Sigmoid colon (tissue), 7 donors: ENCODE measurements around the gene HEPHL1. TPM values are rescaled to one million over a fixed set of nuclear protein-coding genes. Genes with fewer than 3 reads are reported as not detected.

Source experiments
- DNase-seq: peaks from one replicate; pipeline ENCODE4 v3.0.0-alpha.2; 2019
- H3K27ac ChIP-seq, 4 donors: fragments of 200-600 bp; sonication (generic); one replicate each; pipeline ENCODE4 v1.5.1; 2016 to 2019; ENCODE audit warnings: mild to moderate bottlenecking in 1 of 4
- H3K27me3 ChIP-seq, 3 donors: fragments of 200-600 bp; sonication (generic); one replicate each; pipeline ENCODE4 v1.5.1; 2019; ENCODE audit warnings: mild to moderate bottlenecking in 1 of 3
- H3K36me3 ChIP-seq, 4 donors: fragments of 200-600 bp; sonication (generic); one replicate each; pipeline ENCODE4 v1.5.1; 2016 to 2019
- H3K4me1 ChIP-seq, 4 donors: fragments of 200-600 bp; sonication (generic); one replicate each; pipeline ENCODE4 v1.5.1; 2017 to 2019
- H3K4me3 ChIP-seq, 4 donors: fragments of 200-600 bp; sonication (generic); one replicate each; pipeline ENCODE4 v1.5.1; 2017 to 2019; ENCODE audit warnings: mild to moderate bottlenecking in 2 of 4, moderate library complexity in 1 of 4
- H3K9me3 ChIP-seq, 4 donors: fragments of 200-600 bp in 3 of 4; sonication (generic) in 3 of 4; one replicate each; pipeline versions ENCODE4 v1.5.1 to v1.6.1; 2013 to 2019
- EP300 ChIP-seq, 4 donors: sonication (generic); formaldehyde crosslinking; IDR thresholded peaks; one replicate each; pipeline ENCODE4 v1.6.1; 2017; ENCODE audit warnings: antibody characterized with exemption in 4 of 4
- POLR2A ChIP-seq, 2 donors: fragments of 450-650 bp; IDR thresholded peaks; one replicate each; pipeline ENCODE4 v1.6.1; 2016; ENCODE audit warnings: antibody characterized with exemption in 2 of 2, mild to moderate bottlenecking in 2 of 2, moderate library complexity in 2 of 2
- POLR2AphosphoS5 ChIP-seq, 4 donors: sonication (generic); formaldehyde crosslinking; IDR thresholded peaks; one replicate each; pipeline ENCODE4 v1.6.1; 2017; ENCODE audit warnings: antibody characterized with exemption in 4 of 4
- WGBS, 2 donors: extraction: QIAGEN DNeasy Blood & Tissue Kit; methylation state at CpG; one replicate each; pipeline ENCODE4 v1.1.7; 2013; 5-methylcytosine and 5-hydroxymethylcytosine counted together
- intact Hi-C: fragments of 100-400 bp; cut with DNase I; formaldehyde crosslinking; loops from one replicate; pipeline ENCODE4 v1.15.1; 2023
- polyA plus RNA-seq, 3 donors: library from polyadenylated mRNA; stranded (reverse); fragments of 200-250 nt; gene quantifications; one replicate each; pipeline ENCODE4 v1.2.3, GENCODE V29; 2013
- total RNA-seq, 4 donors: library from RNA; depleted of rRNA; stranded (reverse); fragments of >200 nt; gene quantifications; one replicate each; pipeline ENCODE4 v1.1.0, GENCODE V29; 2016
- TF ChIP-seq, protein P1 (sequence below), 4 experiments: fragments of 450-650 bp in 3 of 4; fragments of 200-600 bp in 1 of 4; IDR thresholded peaks; one replicate each; pipeline ENCODE4 v1.5.1; 2016 to 2019; ENCODE audit warnings: antibody characterized with exemption in 4 of 4, mild to moderate bottlenecking in 3 of 4, moderate library complexity in 2 of 4
- donor health status: healthy with polysubstance abuse.
- donor health status: Bipolar disorder and iron deficiency.
- donor health status: healthy.

HEPHL1 gene
- total and polyA plus RNA-seq, 7 donors, result not detected

DNA sequence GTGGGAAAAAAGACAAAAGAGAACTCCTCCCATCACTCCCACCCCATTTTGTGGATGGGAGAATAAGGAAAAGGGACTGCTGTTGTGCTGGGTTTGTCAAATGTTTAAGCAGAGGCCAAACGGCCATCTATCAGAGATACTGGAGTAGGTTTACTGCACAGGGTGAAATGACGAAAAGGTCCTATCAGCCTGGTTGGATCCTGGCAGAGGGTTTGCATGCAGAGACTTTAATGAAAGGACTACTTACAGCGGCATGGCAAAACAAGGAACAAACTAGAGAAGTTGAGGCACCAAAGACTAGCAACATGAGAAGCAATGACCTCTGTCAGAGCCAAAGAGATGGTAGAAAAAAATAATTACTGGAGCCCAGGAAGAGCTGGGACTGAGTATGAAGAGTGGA lies 32.2 kb upstream of the HEPHL1 start:
- 82 to 87% methylated on average over 3 of the region's 3 CpGs for WGBS, 2 donors
- Histone ChIP-seq H3K4me3 (no peak overlapping the region), H3K36me3 (no peaks in the 10 kb centered on the region), H3K4me1 (no peaks in the 10 kb centered on the region), H3K9me3 (peaks cover 0 to 12% (median 5%) of the 10 kb centered on the region in 4 donors), H3K27ac (no peak overlapping the region), H3K27me3 (no peaks in the 10 kb centered on the region)
- no peak for DNase-seq
- intact Hi-C loops, result no loop called here
- TF ChIP-seq POLR2AphosphoS5 (IDR thresholded peaks at IDR 0.05) (no peak), EP300 (IDR thresholded peaks at IDR 0.05) (no peak), POLR2A (IDR thresholded peaks at IDR 0.05) (no peak)
- TF ChIP-seq, protein P1, sequence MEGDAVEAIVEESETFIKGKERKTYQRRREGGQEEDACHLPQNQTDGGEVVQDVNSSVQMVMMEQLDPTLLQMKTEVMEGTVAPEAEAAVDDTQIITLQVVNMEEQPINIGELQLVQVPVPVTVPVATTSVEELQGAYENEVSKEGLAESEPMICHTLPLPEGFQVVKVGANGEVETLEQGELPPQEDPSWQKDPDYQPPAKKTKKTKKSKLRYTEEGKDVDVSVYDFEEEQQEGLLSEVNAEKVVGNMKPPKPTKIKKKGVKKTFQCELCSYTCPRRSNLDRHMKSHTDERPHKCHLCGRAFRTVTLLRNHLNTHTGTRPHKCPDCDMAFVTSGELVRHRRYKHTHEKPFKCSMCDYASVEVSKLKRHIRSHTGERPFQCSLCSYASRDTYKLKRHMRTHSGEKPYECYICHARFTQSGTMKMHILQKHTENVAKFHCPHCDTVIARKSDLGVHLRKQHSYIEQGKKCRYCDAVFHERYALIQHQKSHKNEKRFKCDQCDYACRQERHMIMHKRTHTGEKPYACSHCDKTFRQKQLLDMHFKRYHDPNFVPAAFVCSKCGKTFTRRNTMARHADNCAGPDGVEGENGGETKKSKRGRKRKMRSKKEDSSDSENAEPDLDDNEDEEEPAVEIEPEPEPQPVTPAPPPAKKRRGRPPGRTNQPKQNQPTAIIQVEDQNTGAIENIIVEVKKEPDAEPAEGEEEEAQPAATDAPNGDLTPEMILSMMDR (IDR thresholded peaks at IDR 0.05), result no peak

DNA sequence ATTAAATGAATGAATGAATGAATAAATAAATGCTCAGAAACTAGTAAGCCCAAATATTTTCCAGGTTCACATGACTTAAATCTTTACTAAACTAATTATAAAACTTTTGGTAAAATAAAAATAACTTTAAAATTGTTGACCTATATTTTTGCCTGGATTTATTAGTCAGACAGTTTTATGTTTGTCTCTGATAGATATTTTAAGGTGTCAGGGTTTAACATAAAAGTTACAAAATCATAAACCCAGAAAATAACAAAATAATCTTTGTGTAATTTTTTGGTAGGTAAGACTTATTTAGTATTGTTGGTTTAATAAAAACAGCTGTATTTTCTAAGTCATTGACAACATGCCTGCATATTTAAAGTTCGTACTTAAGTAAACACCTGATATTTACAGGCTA lies 27.4 kb upstream of the HEPHL1 start:
- WGBS, 2 donors, result 74 to 91% methylated on average over 1 of the region's 1 CpG
- intact Hi-C loops, result no loop called here
- TF ChIP-seq, protein P1 (IDR thresholded peaks at IDR 0.05), result no peak
- TF ChIP-seq EP300 (IDR thresholded peaks at IDR 0.05), result no peak
- no peak for TF ChIP-seq POLR2A (IDR thresholded peaks at IDR 0.05)
- no peak for TF ChIP-seq POLR2AphosphoS5 (IDR thresholded peaks at IDR 0.05)

DNA sequence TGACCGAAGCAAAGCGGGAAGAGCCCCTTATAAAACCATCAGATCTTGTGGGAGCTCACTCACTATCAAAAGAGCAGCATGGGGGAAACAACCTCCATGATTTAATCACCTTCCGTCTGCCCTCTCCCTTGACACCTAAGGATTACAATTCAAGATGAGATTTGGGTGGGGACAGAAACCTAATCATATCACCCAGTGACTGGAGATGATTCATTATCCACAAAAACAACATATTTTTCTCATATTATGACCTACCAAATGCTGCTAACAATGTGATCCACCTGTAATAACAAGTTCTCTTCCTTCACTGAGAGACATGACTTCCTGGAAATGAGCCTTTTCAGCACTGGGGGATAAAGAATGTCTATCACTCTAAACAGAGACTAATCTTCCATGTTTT lies 23.4 kb upstream of the HEPHL1 start:
- TF ChIP-seq POLR2AphosphoS5 (IDR thresholded peaks at IDR 0.05) (no peak), POLR2A (IDR thresholded peaks at IDR 0.05) (no peak), EP300 (IDR thresholded peaks at IDR 0.05) (no peak)
- TF ChIP-seq, protein P1 (IDR thresholded peaks at IDR 0.05), result no peak
- intact Hi-C loops, result no loop called here
- Histone ChIP-seq H3K4me1 (no peaks in the 10 kb centered on the region), H3K27ac (no peak overlapping the region), H3K9me3 (peaks cover 0 to 13% (median 4%) of the 10 kb centered on the region in 4 donors), H3K4me3 (no peak overlapping the region), H3K27me3 (no peaks in the 10 kb centered on the region), H3K36me3 (no peaks in the 10 kb centered on the region)
- no peak for DNase-seq
- 85 to 90% methylated on average over 3 of the region's 3 CpGs for WGBS, 2 donors

More for the DNA sequence above, 27.4 kb upstream of the HEPHL1 start:
- Histone ChIP-seq H3K36me3 (no peaks in the 10 kb centered on the region), H3K4me3 (no peak overlapping the region), H3K9me3 (peaks cover 0 to 14% (median 7%) of the 10 kb centered on the region in 4 donors), H3K27ac (no peak overlapping the region), H3K27me3 (no peaks in the 10 kb centered on the region), H3K4me1 (no peaks in the 10 kb centered on the region)
- DNase-seq, result no peak

DNA sequence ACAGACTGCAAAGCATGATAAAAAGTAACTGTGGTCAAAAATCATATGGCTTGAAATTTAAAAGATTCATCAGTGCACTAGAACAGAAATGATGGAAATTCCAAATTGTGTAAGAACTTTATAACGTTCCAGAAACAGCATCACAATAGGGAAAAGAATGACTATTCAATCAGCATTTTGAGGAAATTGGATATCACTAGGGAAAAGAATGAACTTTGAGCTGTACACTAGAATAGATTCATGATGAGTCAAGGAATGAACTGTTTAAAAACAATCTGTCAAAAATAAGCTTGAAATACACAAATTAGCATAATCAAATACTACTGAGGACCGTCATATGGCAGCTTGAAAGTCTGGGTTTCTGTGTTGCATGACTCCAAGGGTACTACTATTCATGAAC lies 20.5 kb upstream of the HEPHL1 start:
- no peaks in the 10 kb centered on the region for H3K9me3 ChIP-seq
- no peaks in the 10 kb centered on the region for H3K4me1 ChIP-seq
- no peak for DNase-seq
- no peak overlapping the region for H3K4me3 ChIP-seq
- H3K27me3 ChIP-seq, result no peaks in the 10 kb centered on the region
- no peak overlapping the region for H3K27ac ChIP-seq
- 57 to 71% methylated on average over 2 of the region's 2 CpGs for WGBS, 2 donors
- TF ChIP-seq, protein P1 (IDR thresholded peaks at IDR 0.05), result no peak
- no peak for TF ChIP-seq EP300 (IDR thresholded peaks at IDR 0.05)
- no peak for TF ChIP-seq POLR2A (IDR thresholded peaks at IDR 0.05)
- no peak for TF ChIP-seq POLR2AphosphoS5 (IDR thresholded peaks at IDR 0.05)
- H3K36me3 ChIP-seq, result no peaks in the 10 kb centered on the region
- intact Hi-C loops, result no loop called here

DNA sequence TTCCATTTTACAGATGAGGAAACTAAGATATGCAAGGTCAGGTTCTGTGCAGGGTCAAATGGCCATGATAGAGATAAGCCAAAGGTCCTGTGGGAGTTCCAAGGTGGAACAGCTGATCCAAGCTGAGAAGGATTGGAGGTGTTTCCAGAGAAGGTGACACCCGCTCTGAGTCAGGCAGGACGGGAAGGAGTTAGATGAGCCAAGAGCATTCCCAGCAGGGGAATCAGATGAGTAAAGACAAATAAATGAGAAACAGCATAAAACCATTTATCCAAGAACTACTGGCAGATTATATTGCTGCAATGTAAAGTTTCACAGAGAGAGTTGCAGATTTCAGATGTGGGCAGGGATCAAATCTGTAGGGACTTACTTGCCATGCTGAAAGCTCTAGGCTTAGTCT lies 18.9 kb upstream of the HEPHL1 start:
- 70 to 79% methylated on average over 2 of the region's 2 CpGs for WGBS, 2 donors
- intact Hi-C loops, result no loop called here
- TF ChIP-seq POLR2AphosphoS5 (IDR thresholded peaks at IDR 0.05) (no peak), POLR2A (IDR thresholded peaks at IDR 0.05) (no peak), EP300 (IDR thresholded peaks at IDR 0.05) (no peak)
- TF ChIP-seq, protein P1 (IDR thresholded peaks at IDR 0.05), result no peak
- no peaks in the 10 kb centered on the region for H3K9me3 ChIP-seq
- DNase-seq, result no peak
- H3K36me3 ChIP-seq, result no peaks in the 10 kb centered on the region
- H3K4me3 ChIP-seq, result no peak overlapping the region
- H3K4me1 ChIP-seq, result no peaks in the 10 kb centered on the region
- no peaks in the 10 kb centered on the region for H3K27me3 ChIP-seq
- no peak overlapping the region for H3K27ac ChIP-seq
